Articular chondrocyte of knee joint (primary cell): Measurements from ENCODE around the gene USP8. TPM values are rescaled to one million over a fixed set of nuclear protein-coding genes. Genes with fewer than 3 reads are reported as not detected.

Experiments
- small RNA-seq: library from RNA; depleted of rRNA; stranded (forward); fragments of <200 nt; gene quantifications from one replicate; pipeline ENCODE3, GENCODE V24; 2012
- total RNA-seq: library from RNA; depleted of rRNA; stranded (reverse); fragments of >200 nt; gene quantifications from 2 replicates; pipeline ENCODE4 v1.2.3, GENCODE V29; 2012

The USP8 gene
- total RNA-seq: 67.3 and 75.9 TPM in 2 replicates

GRCh38 chr15:50424066-50424890, at the start of gene USP8:
USP8 (plus strand) TSS chr15:50424405; CDS start chr15:50439074, 14,669 bp downstream.

DNA sequence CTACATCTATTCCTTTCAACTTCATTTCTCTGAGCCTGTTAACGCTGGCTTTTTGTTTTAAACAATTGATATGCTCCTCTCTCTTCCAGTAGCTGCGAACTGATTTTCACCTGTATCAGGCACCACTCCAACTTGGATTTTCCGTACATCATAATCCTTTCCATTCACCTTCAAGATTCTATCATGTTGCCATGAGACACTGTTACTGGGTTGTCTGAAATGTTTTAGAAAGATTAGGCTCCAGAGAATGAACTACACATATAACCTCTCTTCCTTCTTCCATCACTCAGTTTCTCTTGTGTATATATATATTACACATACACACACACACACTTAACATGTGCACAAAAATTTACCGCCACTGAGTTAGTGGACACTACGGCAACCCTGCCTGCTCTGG, 122.4 kb downstream of the USP8 start, which contains the start of gene USP50:
TSS of gene USP50 (minus strand) at position 101 of the 400 bp plus-strand sequence. CDS start 141 bp downstream, outside the sequence.

Small RNA genes lying within 50 kb of the gene (small RNA-seq; reads per million reads assigned to genes)
- not detected for gene RNA5SP395

Other genes with a start within 250 kb of the USP8 start
- gene SLC27A2, start 242.2 kb upstream of the USP8 start, total RNA-seq: under 0.01 and 0.11 TPM in 2 replicates
- gene HDC, start 158.7 kb upstream of the USP8 start, total RNA-seq: not detected in 2 replicates
- 47.5 and 48.9 TPM in 2 replicates for gene GABPB1, start 69.2 kb upstream of the USP8 start, total RNA-seq
- gene USP50, start 122.3 kb downstream of the USP8 start, total RNA-seq: 0.54 and 2.0 TPM in 2 replicates